Thyroid gland (tissue), 4 donors: ENCODE data around the gene LAMA4. TPM values are rescaled to one million over a fixed set of nuclear protein-coding genes. Genes with fewer than 3 reads are reported as not detected.

Source experiments
- DNase-seq, 2 donors: peaks; one replicate each; pipeline ENCODE4 v3.0.0-alpha.2; 2019
- H3K27ac ChIP-seq, 3 donors: fragments of 200-600 bp; sonication (generic); 1 replicate in 2 of 3; 2 replicates in 1 of 3; pipeline ENCODE4 v1.5.1; 2016 to 2019; ENCODE audit warnings: mild to moderate bottlenecking in 1 of 3, moderate library complexity in 1 of 3
- H3K27me3 ChIP-seq: fragments of 200-600 bp; sonication (generic); one replicate; pipeline ENCODE4 v1.5.1; 2019
- H3K36me3 ChIP-seq, 2 donors: fragments of 200-600 bp; sonication (generic); one replicate each; pipeline ENCODE4 v1.5.1; 2016 to 2019
- H3K4me1 ChIP-seq, 2 donors: fragments of 200-600 bp; sonication (generic); one replicate each; pipeline ENCODE4 v1.5.1; 2017 to 2019
- H3K4me3 ChIP-seq, 3 donors: fragments of 200-600 bp; sonication (generic); replicated peaks in 1 of 3; 1 replicate in 2 of 3; 2 replicates in 1 of 3; pipeline ENCODE4 v1.5.1; 2016; ENCODE audit warnings: mild to moderate bottlenecking in 1 of 3
- H3K9me3 ChIP-seq: fragments of 200-600 bp; sonication (generic); one replicate; pipeline ENCODE4 v1.5.1; 2017
- POLR2A ChIP-seq, 2 donors: fragments of 450-650 bp; IDR thresholded peaks; one replicate each; pipeline ENCODE4 v1.6.1; 2017; ENCODE audit warnings: antibody characterized with exemption in 2 of 2, mild to moderate bottlenecking in 2 of 2, moderate library complexity in 1 of 2
- WGBS, 2 donors: methylation state at CpG; one replicate each; pipeline ENCODE4 v1.1.5; 2017; 5-methylcytosine and 5-hydroxymethylcytosine counted together
- intact Hi-C: fragments of 100-400 bp; cut with DNase I; formaldehyde crosslinking; loops from one replicate; pipeline ENCODE4 v1.15.1; 2023
- total RNA-seq, 4 donors: library from RNA; depleted of rRNA; stranded (reverse); fragments of >200 nt; gene quantifications; one replicate each; pipeline ENCODE4 v1.2.3, GENCODE V29; 2016
- TF ChIP-seq, protein P1 (sequence below), 6 experiments: fragments of 200-600 bp in 3 of 6; fragments of 450-650 bp in 3 of 6; sonication (generic) in 3 of 6; IDR thresholded peaks; one replicate each; pipeline ENCODE4 v1.5.1; 2016 to 2019; ENCODE audit warnings: antibody characterized with exemption in 6 of 6, mild to moderate bottlenecking in 2 of 6, inconsistent platforms in 1 of 6, moderate library complexity in 1 of 6

Gene LAMA4
- total RNA-seq, 4 donors from 2014 or later: 29.9 to 40.0 (median 35.3) TPM

DNA sequence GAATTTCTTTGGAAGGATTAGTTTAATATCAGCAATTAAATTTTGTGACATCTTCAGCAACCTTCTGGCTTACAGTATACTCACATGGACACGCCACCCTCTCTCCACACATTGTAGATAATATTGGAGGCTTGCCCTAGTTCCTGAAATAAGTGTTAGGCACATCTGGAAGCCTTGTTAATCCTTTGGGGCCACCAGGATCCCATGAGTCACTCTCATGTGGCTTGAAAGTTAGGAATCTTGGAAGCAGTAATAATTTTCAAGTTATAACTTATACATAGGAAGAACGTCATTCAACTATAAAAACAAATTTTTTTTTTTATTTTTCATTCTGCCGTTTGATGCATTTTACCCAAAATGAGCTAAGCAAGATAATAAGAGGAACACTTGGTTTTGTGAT is 20.5 kb downstream of the LAMA4 start:
- H3K36me3 ChIP-seq: no peaks in the 10 kb centered on the region
- H3K27ac ChIP-seq: peak overlapping the region; percentile 1 to 80 (median 47)
- TF ChIP-seq, protein P1, sequence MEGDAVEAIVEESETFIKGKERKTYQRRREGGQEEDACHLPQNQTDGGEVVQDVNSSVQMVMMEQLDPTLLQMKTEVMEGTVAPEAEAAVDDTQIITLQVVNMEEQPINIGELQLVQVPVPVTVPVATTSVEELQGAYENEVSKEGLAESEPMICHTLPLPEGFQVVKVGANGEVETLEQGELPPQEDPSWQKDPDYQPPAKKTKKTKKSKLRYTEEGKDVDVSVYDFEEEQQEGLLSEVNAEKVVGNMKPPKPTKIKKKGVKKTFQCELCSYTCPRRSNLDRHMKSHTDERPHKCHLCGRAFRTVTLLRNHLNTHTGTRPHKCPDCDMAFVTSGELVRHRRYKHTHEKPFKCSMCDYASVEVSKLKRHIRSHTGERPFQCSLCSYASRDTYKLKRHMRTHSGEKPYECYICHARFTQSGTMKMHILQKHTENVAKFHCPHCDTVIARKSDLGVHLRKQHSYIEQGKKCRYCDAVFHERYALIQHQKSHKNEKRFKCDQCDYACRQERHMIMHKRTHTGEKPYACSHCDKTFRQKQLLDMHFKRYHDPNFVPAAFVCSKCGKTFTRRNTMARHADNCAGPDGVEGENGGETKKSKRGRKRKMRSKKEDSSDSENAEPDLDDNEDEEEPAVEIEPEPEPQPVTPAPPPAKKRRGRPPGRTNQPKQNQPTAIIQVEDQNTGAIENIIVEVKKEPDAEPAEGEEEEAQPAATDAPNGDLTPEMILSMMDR (IDR thresholded peaks at IDR 0.05): no peak
- no peak for TF ChIP-seq POLR2A (IDR thresholded peaks at IDR 0.05)
- H3K27me3 ChIP-seq: no peaks in the 10 kb centered on the region
- no peaks in the 10 kb centered on the region for H3K9me3 ChIP-seq
- H3K4me3 ChIP-seq: no peak overlapping the region
- no peak for DNase-seq
- peaks cover 0 to 4% of the 10 kb centered on the region in 2 donors for H3K4me1 ChIP-seq
- 65 to 78% methylated on average over 3 of the region's 3 CpGs for WGBS, 2 donors
- intact Hi-C loops: no loop called here

DNA sequence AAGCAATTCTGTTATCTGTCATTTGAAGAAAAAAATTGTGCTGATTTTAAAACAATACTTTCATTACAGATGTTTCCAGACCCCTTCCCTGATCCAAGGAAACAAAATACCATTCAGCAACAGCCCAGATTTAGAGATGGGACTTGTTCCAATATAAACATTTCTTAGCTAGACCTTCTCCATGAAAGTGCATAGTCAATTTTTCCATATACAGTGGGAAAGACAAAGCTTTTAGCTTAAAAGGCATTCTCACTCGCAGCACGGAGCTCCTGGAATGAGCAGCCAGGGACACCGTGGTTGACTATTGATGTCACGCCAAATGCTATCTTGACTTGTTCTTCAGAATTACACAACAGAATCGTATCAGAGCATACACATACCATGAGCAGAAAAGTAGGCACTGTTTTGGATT is 21.5 kb downstream of the LAMA4 start:
- H3K36me3 ChIP-seq: no peaks in the 10 kb centered on the region
- no peak for DNase-seq
- H3K4me1 ChIP-seq: peaks cover 0 to 6% of the 10 kb centered on the region in 2 donors

DNA sequence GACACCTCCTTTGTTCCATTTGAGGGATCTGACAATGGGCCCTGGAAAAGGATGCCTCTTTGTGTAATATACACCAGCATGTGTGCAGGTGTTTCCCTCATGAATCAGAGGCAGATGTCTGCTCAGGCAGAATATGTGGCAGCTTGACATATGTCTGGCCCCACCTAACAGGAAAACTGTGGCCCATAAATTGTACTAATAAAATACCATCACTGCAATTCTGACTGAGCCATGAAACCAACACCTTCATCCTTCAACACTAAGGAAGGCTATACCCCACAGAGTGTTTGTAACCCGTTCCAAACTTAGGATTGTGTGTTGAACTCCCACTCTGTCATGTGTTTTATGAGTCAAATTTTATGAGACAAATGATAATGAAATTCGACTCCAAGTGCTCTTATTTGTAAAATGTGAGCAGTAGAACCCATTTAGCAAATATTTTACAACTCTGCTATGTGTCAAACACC is 22.7 kb downstream of the LAMA4 start:
- H3K4me1 ChIP-seq: peaks cover 0 to 9% of the 10 kb centered on the region in 2 donors
- intact Hi-C loops: no loop called here
- H3K27me3 ChIP-seq: no peaks in the 10 kb centered on the region
- H3K27ac ChIP-seq: peak overlapping the region in 2 of 3 donors; percentile 20 to 80
- 68 to 73% methylated on average over 2 of the region's 2 CpGs for WGBS, 2 donors
- TF ChIP-seq, protein P1 (IDR thresholded peaks at IDR 0.05): no peak
- no peak for TF ChIP-seq POLR2A (IDR thresholded peaks at IDR 0.05)
- H3K36me3 ChIP-seq: no peaks in the 10 kb centered on the region
- H3K9me3 ChIP-seq: no peaks in the 10 kb centered on the region
- DNase-seq: no peak
- no peak overlapping the region for H3K4me3 ChIP-seq

More for the DNA sequence above, 21.5 kb downstream of the LAMA4 start:
- intact Hi-C loops: no loop called here
- 43 to 65% methylated on average over 5 of the region's 5 CpGs for WGBS, 2 donors
- Histone ChIP-seq H3K4me3 (no peak overlapping the region), H3K27ac (peak overlapping the region; percentile 32 to 80 (median 47)), H3K9me3 (no peaks in the 10 kb centered on the region), H3K27me3 (no peaks in the 10 kb centered on the region)
- TF ChIP-seq POLR2A (IDR thresholded peaks at IDR 0.05): peak in 1 of 2 donors; percentile 11
- TF ChIP-seq, protein P1 (IDR thresholded peaks at IDR 0.05): no peak

DNA sequence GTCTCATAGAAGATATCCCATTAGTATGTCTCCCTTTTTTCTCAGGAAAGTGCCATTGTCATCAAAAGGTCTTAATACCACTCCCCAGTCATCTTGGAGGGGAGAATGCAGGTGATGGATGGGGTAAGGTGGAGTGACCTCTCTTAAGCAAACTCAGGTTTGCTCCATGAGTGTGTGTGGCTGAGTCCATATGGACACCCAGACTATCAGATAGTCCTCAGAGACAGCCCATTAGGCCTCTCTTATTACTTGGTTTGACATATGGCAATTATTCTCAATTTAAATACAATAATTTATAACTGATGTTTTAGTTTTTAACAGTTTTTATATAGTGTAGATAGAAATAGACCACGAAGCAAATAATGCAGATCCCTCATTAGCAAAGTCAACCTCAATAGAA is 23.2 kb downstream of the LAMA4 start:
- H3K4me1 ChIP-seq: peaks cover 0 to 6% of the 10 kb centered on the region in 2 donors
- TF ChIP-seq POLR2A (IDR thresholded peaks at IDR 0.05): no peak
- TF ChIP-seq, protein P1 (IDR thresholded peaks at IDR 0.05): no peak
- intact Hi-C loops: no loop called here
- DNase-seq: no peak
- WGBS, 2 donors: 70 to 79% methylated on average over 1 of the region's 1 CpG
- no peaks in the 10 kb centered on the region for H3K27me3 ChIP-seq
- H3K9me3 ChIP-seq: no peaks in the 10 kb centered on the region
- H3K4me3 ChIP-seq: no peak overlapping the region
- no peaks in the 10 kb centered on the region for H3K36me3 ChIP-seq
- peak overlapping the region in 1 of 3 donors; percentile 6 for H3K27ac ChIP-seq

DNA sequence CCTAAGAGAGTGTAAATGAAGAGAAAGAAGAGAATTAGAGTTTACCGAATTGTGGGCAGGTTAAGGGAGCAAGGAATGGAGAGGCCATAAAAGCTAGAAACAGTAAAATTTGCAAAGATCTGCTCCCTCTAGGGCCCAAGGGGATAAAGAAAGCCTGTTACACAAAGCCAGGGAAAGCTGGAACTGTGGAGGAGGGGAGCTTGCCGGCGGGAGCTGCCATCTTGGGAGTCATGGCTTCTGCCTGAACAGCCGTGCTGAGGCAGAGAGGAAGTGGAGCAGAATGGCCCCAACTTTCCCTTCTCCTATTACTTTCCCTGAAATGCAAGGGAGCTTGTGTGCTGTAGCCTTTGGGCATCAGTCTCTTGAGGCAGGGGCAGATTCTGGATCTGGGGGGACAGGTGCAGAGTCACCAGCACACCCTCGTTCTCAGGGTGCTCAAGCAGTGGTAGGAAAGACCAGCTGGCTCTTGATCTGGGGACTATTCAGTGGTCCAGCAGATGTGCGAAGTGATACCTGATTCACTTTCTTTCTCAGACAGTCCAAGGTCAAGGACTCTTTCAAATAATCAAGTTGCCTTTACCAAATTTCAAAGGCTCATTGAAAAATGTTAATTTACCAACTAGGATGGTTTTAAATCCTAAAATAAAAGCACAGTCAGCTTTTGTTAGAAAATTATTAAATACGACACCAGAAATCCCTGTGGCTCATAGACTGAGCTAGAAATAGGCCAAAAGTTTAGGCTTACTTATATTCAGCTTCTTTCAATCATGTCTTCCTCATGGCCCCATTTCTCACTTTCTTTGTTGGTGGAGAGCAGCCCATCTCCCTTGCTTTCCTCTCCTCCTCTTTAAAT is 25.7 kb downstream of the LAMA4 start:
- WGBS, 2 donors: 92 to 96% methylated on average over 7 of the region's 7 CpGs
- Histone ChIP-seq H3K4me3 (no peak overlapping the region), H3K27me3 (no peaks in the 10 kb centered on the region), H3K27ac (peak overlapping the region in 2 of 3 donors; percentile 37 to 48), H3K9me3 (no peaks in the 10 kb centered on the region), H3K36me3 (no peaks in the 10 kb centered on the region), H3K4me1 (peaks cover 0 to 6% of the 10 kb centered on the region in 2 donors)
- intact Hi-C loops: no loop called here
- DNase-seq: no peak
- TF ChIP-seq, protein P1 (IDR thresholded peaks at IDR 0.05): no peak
- no peak for TF ChIP-seq POLR2A (IDR thresholded peaks at IDR 0.05)
